ENCODE results near the gene PSTK. TPM values are rescaled to one million over a fixed set of nuclear protein-coding genes. Genes with fewer than 3 reads are reported as not detected.

PSTK gene
- total and polyA plus RNA-seq, 9 of the 15 experiments (the other 6 are each of a cell fraction or from before 2014, with no cell fraction given) = 13.2 to 49.7 (median 18.9) TPM

DNA sequence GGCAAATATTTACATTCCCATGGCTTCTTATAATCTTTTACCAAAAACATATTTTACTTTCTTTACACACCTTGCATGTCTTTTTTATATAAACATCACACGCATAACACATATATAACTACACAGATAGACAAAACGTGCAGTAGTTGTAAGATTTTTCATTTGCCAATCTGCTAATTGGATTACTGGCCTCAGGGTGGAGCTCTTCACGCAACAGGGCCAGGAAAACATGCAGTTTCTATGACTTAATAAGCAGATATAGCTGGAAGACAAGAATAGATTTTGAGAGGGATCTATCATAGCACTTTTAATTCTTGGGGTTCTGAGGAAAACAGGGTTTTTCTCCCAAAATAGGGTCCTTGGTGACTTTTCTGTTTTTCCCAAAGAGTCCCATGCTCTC lies 41.3 kb downstream of the PSTK start:
- H4K20me1 ChIP-seq (replicated peaks; ENCODE audit: control insufficient read depth, insufficient read depth, low read length) = no peaks in the 10 kb centered on the region
- WGBS (ENCODE audit: insufficient coverage, low coverage, missing lambda C conversion rate) = 16% methylated on average over 3 of the region's 3 CpGs
- in situ Hi-C loops (cut with MboI) (no loop called here), intact Hi-C loops (cut with micrococcal nuclease) (no loop called here)
- H2AFZ ChIP-seq (ENCODE audit: low read depth, low read length) = no peak overlapping the region
- no peaks in the 10 kb centered on the region for H3K9me3 ChIP-seq (replicated peaks; ENCODE audit: control insufficient read depth, insufficient read depth, low read depth, low read length)
- no TSS peak for BruUV-seq (replicated peaks)
- no peak for FAIRE-seq
- no peaks in the 10 kb centered on the region for H3K79me2 ChIP-seq (ENCODE audit: control insufficient read depth, insufficient read depth, low read length)
- peak in 1 of 4 experiments; percentile 16 for DNase-seq (ENCODE audit: extremely low read depth in 1 of 4, low spot score in 3 of 4)
- ChIA-PET POLR2A (no interaction called here), CTCF (ENCODE audit: low intra/inter-chr PET ratio) (no interaction called here)
- no peaks in the 10 kb centered on the region for H3K36me3 ChIP-seq (ENCODE audit: control insufficient read depth, insufficient read depth, low read length)
- no peaks in the 10 kb centered on the region for H3K9me1 ChIP-seq (ENCODE audit: control insufficient read depth, insufficient read depth, low read length)
- H3K27me3 ChIP-seq (ENCODE audit: control insufficient read depth in 2 of 2, insufficient read depth in 2 of 2, low read length in 2 of 2) = no peaks in the 10 kb centered on the region
- ATAC-seq = 0 out of 3 replicates have a peak, but pooled peaks have one; percentile 49
- no peaks in the 10 kb centered on the region; a peak in 1 of 5 replicates for H3K4me1 ChIP-seq (replicated peaks in 1 of 2; ENCODE audit: control insufficient read depth in 2 of 2, insufficient read depth in 2 of 2, low read length in 2 of 2)
- no peak overlapping the region for H3K9ac ChIP-seq (ENCODE audit: insufficient read depth in 1 of 2, low read depth in 2 of 2, low read length in 2 of 2)
- no peak overlapping the region for H3K4me3 ChIP-seq
- H3K27ac ChIP-seq (ENCODE audit: extremely low read depth, low read depth, low read length) = no peak overlapping the region
- no peak for TF ChIP-seq ZBED1 (IDR thresholded peaks at IDR 0.05)
- peak; percentile 35 to 52 (median 38); a peak in 4 of 6 replicates for TF ChIP-seq CTCF (IDR thresholded peaks at IDR 0.05 in 2 of 3, conservative IDR thresholded peaks at IDR 0.05 in 1 of 3; ENCODE audit: insufficient read depth in 2 of 3, low read depth in 1 of 3, low read length in 3 of 3)
- TF ChIP-seq, protein P1, sequence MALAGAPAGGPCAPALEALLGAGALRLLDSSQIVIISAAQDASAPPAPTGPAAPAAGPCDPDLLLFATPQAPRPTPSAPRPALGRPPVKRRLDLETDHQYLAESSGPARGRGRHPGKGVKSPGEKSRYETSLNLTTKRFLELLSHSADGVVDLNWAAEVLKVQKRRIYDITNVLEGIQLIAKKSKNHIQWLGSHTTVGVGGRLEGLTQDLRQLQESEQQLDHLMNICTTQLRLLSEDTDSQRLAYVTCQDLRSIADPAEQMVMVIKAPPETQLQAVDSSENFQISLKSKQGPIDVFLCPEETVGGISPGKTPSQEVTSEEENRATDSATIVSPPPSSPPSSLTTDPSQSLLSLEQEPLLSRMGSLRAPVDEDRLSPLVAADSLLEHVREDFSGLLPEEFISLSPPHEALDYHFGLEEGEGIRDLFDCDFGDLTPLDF (CRISPR knock-in tag; IDR thresholded peaks at IDR 0.05) = no peak
- TF ChIP-seq MYC (IDR thresholded peaks at IDR 0.05; ENCODE audit: low read depth, low read length) = no peak
- no peak for TF ChIP-seq MYC (CRISPR knock-in tag; IDR thresholded peaks at IDR 0.05; ENCODE audit: borderline replicate concordance, low read depth)
- TF ChIP-seq ZFP36 (IDR thresholded peaks at IDR 0.05; ENCODE audit: low read depth, low read length, partially characterized antibody) = no peak
- TF ChIP-seq, protein P2, sequence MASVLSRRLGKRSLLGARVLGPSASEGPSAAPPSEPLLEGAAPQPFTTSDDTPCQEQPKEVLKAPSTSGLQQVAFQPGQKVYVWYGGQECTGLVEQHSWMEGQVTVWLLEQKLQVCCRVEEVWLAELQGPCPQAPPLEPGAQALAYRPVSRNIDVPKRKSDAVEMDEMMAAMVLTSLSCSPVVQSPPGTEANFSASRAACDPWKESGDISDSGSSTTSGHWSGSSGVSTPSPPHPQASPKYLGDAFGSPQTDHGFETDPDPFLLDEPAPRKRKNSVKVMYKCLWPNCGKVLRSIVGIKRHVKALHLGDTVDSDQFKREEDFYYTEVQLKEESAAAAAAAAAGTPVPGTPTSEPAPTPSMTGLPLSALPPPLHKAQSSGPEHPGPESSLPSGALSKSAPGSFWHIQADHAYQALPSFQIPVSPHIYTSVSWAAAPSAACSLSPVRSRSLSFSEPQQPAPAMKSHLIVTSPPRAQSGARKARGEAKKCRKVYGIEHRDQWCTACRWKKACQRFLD (CRISPR knock-in tag; IDR thresholded peaks at IDR 0.05) = no peak
- 0 out of 4 replicates have a peak, but pooled peaks of 1 of the 2 experiments have one; percentile 13 for TF ChIP-seq RAD21 (CRISPR knock-in tag; conservative IDR thresholded peaks at IDR 0.05 in 1 of 2, IDR thresholded peaks at IDR 0.05 in 1 of 2)
- no peak overlapping the region for H3K4me2 ChIP-seq (ENCODE audit: insufficient read depth, low read length)

Measured in K562 (cell line).